GM21723 (cell line): ENCODE results near the gene FOXO6.

Experiments used
- ATAC-seq: cut with Tn5 transposase; IDR thresholded peaks from one replicate; pipeline ENCODE4 v1.9.1; 2021; ENCODE audit warnings: mild to moderate bottlenecking, moderate library complexity; ENCODE audit not compliant: unreplicated experiment

FOXO6 gene

DNA sequence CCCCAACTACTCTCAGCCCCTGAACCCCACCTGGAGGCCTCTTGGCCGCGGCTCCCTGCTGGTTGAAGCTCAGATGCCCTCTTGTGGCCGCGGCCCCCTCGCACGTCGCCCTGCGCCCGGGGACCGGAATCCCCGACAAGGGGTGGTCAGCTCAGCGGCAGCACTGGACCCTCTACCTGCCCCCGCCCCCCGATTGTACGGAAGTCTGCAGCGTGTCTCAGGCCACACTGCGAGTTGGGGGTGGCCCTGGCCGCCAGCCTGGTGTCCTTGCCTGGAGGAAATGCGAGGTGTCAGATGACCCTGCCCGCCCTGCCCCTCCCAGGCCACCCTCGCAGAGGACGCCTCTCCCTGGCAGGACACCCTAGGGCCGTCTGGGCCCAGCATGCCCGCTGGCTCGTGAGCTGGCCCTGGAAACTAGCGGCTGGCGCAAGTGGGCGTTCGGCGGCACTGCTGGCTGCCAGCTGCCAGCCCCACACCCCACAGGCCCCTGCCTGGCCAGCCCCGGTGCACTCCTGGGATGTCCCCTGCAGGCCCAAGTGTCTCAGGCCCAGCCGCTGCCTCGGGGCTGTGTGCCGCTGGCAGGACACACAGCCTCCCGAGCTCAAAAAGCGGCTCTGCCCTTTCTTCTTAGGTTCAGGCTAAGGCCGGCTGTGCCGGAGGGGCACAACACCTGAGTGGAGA, 62.4 kb downstream of the FOXO6 start:
- ATAC-seq: no peak

DNA sequence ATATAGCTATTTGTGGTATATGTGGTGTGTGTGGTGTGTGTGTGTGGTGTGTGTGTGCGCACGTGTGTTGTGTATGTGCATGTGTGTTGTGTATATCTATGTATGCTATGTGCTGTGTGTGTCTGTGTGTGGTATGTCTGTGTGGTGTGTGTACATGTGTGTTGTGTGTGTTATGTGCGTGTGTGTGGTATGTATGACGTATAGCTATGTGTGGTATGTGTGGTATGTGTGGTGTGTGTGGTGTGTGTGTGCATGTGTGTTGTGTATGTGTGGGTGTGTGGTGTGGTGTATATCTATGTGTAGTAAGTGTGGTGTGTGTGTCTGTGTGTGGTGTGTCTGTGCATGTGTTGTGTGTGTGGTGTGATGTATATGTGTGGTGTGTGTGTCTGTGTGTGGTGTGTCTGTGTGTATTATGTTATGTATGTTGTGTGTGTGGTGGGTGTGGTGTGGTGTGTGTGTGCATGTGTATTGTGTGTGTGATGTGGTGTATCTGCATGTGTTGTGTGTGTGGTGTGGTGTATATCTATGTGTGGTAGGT, 63.4 kb downstream of the FOXO6 start:
- no peak for ATAC-seq

DNA sequence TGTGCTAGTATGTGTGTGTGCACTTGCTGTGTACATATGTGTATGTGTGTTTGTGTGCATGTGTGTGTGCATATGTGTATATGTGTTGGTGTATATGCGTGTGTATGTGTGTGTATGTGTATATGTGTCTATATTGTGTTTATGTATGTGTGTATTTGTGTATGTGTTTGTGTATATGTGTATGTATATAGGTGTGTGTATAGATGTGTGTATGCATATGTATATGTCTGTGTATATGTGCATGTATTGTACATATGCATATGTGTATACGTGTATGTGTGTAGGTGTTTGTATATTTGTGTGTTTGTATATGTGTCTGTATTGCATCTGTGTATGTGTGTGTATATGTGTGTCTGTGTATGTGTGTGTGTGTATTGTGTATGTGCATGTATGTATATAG, 64.1 kb downstream of the FOXO6 start:
- ATAC-seq: no peak

DNA sequence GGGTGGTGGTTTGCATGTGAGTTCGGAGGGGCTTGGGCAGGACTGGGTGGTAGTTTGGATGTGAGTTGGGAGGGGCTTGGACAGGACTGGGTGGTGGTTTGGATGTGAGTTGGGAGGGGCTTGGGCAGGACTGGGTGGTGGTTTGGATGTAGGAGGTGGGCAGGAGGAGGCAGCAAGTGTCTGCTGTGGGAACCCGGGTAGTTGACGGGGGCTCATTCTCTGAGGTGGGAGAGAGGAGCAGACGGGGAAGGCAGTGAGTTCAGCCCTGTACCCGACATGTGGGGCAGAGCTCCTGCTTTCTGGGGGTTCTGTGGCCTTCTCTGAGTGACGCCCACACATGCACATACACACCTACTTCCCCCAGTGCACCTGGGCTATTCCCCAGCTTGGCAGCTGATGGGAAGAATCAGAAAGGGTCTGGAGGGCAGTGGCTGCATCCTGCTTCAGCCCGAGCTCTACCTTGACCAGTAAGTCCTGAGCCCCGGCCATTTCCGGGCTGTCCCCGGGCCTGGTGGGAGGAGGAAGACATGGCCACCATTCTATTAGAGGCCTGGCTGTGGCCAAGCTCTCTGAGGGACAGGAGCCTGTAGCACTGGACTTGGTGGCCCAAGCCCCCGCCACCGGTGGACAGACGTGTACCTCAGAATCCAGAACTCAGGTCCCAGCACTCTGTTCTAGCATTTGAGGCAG, 65.1 kb downstream of the FOXO6 start:
- no peak for ATAC-seq

DNA sequence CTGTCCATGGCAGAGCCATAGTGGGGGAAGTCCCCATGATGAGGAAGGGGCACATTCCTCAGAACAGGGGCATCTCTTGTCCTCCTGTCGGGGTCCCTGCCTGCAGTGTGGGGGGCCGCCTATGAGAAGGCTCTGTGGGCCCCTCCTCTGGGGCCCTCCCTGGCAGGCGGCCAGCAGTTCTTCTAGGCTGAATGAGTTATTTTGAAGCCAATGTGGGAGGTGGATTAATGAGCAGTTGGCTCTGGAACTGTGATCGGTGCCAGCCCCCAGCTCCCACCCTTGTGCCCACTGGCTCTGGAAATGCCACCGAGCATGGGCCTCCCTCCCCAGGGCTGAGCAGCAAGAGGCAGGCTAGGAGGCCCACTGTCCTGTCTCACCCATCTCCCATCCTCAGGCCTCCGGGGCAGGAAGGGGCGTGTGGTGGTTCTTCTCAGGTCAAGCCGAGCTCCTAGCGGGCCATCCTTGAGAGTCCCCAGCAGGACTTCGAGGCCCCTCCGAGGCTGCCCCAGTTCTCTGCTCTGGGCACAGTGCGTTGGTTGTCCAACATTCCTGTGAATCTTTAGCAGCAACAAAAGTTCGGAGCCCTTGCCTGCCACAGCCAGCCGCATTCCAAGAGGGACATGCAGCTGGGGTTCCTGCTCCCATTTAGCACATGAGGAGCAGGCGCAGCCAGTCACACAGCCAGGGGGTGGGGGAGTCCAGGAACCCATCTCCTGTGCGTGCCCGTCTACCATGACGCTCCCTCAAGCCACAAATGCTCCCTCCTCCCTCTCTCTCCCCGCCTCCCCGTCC, 66.1 kb downstream of the FOXO6 start:
- ATAC-seq: no peak

DNA sequence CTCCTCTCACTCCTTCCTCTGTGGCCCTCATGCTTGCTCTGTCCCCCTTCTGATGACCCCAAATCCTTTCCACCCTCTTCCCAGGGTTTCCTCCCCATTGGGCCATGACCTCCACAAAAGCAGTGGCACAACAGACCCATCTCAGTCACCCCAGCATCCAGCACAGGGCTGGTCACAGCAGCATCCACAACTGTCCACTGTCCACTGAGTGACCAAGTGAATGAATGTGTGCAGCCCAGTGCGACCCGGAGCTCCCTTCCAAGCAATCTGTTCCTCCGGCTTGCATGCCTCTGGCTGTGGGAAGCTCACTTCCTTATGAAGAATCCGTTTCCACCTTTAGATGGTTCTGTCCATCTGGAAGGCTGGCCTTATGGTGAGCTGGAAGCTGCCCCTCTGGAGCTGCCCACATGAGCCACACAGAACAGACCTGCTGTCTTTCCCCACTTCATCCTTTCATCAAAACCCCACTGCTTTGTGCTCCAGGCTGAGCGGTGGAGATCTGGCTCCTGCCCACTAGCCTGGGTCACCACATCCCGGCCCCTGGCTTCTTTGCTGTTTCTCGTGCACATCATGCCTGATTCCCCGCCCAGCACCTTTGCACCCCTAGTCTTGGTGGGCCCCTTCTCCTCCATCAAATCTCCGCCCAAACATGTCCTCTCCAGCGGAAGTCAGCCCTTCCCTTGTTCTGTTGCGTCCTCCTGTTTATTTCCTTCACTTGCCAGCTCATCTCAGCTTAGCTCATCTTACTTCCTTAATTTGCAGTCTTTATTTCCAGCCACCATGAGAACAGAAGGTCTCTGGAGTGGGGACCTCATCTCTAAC, 66.9 kb downstream of the FOXO6 start:
- ATAC-seq: no peak

DNA sequence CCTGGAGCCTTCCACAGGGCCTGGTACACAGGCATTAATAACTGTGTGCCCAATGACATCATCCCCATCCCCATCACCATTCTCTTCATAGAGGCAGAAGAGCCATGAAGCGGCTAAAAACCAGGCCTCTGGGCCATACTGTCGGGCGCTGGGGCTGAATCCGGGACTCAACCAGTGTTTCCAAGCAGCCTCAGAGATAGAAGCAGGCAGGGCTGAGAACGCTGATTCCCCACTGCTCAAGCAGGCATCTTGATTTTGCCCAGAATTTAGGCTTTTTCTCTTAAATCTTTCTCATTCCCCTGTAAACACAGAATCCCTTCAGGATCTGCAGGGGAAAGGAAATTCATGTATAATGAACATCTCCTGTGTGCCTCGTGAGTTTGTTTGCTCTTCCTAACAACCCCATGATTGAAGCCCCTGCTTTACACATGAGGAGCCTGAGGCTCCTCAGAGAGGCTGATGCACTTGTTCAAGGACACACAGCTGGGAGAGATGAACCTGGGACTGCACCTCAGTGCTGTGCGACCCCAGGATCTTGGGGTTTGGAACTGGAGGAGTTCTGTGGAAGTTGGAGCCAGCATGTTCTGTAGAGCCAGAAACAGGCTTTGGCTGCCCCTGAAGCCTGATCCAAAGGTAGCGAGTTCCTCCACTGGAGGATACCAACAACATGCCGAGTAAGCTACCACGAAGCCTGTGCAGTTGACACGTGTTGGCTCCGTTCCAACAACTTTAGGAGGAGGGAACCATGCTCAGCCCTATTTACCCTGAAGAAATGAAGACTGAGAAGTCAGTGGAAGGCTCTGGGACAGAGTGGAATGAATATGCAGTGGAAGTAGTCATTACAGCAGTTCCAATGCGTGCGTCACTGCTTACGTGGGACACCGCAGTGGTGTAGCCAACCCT, 67.8 kb downstream of the FOXO6 start:
- ATAC-seq: no peak

DNA sequence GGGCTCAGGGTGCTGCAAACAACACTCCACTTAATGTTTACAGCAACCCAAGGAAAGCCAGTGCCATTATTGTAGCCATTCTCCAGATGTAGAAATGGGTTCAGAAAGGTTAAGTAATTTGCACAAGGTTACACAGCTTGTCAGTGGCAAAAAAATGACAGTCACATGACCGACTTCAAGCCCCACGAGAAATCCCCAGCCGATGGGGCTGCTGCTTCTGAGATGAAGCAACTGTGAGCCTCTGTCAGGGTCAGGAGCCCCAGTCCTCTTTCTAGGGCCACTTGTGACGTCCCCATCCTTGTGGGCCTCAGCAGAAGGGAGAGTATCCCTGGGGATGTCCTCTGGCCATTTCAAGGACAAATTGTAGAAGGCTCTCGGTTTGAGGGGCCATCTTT, 68.4 kb downstream of the FOXO6 start:
- ATAC-seq: no peak

DNA sequence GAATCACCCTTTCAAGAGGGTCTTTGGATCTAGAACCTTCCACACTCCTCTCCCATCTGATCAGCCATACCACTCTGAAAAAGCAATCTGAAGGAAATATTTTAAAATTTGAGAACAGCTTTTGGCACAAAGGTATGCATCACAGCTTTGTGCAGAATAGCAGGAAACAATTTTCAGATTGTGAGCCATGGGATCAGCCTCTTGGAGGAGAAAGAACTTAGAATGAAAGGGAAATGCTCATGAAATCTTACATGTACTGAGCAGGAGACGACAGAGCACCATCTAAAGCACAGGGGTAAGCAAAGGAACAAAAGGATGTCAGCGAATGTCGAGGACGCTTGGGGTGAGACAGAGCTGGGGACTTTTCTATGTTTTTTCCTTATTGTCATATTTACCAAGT, 68.8 kb downstream of the FOXO6 start:
- no peak for ATAC-seq

DNA sequence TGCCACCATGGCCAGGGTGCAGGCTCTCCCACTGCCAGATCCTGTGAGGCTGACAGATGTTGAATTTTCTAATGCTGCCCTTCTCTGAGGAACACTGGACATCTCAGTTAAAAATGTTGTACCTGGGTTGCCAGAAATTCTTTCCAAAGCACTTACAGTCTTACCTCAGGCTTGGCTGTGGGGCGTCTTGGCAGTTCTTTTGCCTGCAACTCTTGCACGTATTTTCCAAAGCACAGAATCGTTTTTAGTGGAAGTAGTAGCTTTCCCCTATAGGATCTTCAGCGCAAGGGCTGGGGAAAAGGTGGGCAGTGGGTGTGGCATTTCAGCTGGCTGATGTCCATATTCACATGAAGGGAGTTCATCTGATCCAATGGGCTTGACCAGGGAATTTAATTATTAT, 69.3 kb downstream of the FOXO6 start:
- ATAC-seq: no peak

DNA sequence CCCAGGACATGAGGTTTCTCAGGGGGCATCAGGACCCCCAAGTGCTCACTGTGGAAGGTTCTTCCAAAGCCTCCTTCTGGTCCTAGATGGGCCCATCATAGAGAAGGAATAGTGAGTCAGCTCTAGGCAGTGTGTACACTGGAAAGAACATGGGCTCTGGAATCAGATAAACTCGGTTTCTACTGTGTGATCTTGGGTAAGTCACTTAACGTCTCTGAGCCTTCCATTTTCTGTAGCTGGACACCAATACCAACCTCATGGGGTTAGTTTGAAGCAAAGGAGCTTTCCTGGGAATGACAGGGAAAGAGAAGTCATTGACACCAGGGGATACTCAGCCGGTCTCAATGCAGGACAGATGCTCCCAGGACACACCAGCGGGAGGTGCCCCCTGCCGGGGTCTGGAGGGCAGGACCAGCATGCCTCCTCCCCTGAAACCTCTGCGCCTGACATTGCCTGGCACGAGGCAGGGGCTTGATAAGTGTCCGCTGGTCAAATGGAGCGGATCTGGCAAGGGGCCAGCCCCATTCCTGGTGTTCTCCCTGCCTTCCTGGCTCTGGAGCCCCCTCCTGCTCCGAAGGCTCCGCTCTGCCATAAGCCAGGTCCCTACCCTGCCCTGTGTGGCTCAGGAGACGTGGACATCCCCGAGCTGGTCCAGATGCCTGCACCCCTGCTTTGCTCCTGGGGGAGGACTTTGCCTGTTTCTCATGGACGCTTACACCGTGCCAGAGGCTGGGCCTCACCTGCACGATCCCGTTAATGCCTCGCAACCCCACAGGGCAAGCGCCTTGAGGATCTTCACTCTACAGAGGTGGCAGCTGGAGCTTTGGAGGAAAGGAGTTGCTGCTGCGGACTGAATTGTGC, 70.5 kb downstream of the FOXO6 start:
- no peak for ATAC-seq
